Measurements from ENCODE around the gene FBRSL1.

FBRSL1 gene

DNA sequence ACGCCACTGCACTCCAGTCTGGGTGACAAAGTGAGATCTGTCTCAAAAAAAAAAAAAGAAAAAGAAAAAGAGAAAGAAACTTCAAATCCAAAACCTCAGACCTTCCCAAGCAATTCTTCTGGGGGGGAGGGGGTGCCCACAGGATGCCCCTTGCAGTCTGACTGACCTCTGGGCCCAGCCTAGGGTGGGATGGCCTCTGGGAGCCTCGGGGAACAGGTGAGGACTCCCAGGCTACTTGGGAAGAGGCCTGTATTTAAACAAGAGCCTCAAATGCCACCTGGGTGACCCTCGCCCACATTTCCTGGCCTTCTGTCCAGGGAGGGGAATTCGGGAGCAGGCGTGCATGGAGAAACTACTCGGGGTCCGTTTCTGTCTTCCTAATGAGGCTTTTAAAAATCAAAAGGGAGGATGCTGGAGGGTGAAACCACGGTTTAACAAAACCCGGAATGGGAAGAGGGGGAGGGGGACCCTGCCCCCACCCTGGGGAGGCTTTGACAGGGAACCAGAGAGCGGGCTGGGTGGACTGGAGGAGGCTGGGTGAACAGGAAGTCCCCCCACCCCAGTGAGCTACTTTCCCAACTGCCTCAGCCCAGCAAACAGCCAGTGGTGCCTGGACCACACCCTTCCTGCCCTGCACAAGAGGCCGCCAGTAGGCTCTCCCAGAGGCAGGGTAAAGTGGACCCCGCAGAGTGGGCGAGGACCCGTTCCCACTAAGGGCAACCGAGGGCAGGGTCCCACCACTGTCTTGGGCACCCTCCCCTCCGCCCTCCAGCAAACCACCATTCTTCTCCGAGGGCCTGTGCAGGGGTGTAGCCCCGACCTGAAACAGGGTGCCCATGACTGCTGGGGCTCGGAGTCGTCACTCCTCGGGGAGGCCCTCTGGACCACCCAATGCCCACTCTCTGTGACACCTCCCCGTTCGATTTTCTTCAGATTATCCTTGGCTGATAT lies 1.5 kb upstream of the FBRSL1 start:
- DNase-seq (ENCODE audit: insufficient read length, low spot score) (no peak), FAIRE-seq (no peak)
- TF ChIP-seq POLR2A (IDR thresholded peaks at IDR 0.05; ENCODE audit: low read depth, low read length): no peak

- no peak for DNase-seq (ENCODE audit: insufficient read length, low spot score)
- FAIRE-seq: no peak
- TF ChIP-seq POLR2A (IDR thresholded peaks at IDR 0.05; ENCODE audit: low read depth, low read length): no peak
These were observed 811 bp upstream of the FBRSL1 start for GRCh38 chr12:132489078-132489601.

- no peak for TF ChIP-seq POLR2A (IDR thresholded peaks at IDR 0.05; ENCODE audit: low read depth, low read length)
- FAIRE-seq (no peak), DNase-seq (ENCODE audit: insufficient read length, low spot score) (peak; percentile 67)
These were observed 629 bp downstream of the FBRSL1 start for GRCh38 chr12:132490422-132491137.

DNA sequence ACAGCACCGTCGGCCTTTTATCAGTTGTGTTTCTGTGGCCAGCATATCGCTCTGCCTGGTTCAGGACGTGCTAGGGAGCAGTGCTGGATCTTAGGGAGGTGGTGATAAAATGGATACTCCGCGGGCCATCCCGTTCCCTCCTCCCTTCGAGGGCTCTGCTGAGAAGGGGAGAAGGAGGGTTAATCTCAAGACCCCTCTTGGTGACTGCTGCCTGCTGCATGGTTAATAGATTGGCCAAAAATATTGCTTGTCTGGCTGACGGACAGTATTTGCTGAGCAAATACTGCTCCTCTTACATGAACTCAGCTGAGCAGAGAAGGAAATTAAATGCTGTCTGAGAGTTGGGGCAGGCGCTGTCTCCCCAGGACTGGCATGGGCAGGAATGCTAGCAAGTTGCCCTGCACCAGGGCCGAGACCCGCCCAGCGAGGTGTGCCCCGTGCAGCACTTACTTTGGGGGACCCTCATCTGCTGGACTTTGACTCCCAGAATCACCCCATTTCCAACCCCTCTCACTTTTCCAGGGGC lies 1.2 kb downstream of the FBRSL1 start:
- no peak for FAIRE-seq
- DNase-seq (ENCODE audit: insufficient read length, low spot score): no peak
- TF ChIP-seq POLR2A (IDR thresholded peaks at IDR 0.05; ENCODE audit: low read depth, low read length): no peak

DNA sequence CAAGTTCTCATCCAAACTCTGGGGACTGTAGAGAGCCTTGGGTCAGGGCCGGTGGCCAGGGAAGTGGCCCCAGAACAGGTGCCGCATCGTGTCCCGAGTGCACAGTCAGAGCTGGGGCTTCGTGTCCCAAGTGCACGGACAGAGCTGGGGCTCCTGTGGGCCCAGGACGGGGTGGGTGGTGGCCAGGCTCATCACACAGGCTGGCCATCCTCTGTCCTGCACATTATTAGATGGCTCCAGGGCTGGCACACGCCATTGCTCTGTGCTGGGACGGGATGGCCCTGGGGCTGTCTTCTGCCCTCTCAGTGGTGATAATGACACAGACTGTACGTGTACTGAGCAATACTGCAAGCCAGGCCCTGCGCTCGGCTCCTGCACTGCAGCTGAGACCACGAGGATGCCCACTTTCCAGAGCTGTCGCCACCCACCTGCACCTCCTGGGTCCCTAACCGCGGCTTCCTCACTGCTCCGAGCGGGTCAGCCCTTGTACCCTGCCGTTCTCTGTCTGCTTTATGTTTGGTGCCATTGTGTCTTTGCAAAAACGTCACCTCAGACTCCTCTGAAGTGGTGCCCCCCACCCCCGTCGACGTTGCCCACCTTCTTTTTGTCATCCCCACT lies 1.9 kb downstream of the FBRSL1 start:
- DNase-seq (ENCODE audit: insufficient read length, low spot score) (no peak), FAIRE-seq (no peak)
- TF ChIP-seq POLR2A (IDR thresholded peaks at IDR 0.05; ENCODE audit: low read depth, low read length): no peak

- DNase-seq (ENCODE audit: insufficient read length, low spot score) (no peak), FAIRE-seq (no peak)
- TF ChIP-seq POLR2A (IDR thresholded peaks at IDR 0.05; ENCODE audit: low read depth, low read length): no peak
These were observed 2.6 kb downstream of the FBRSL1 start for GRCh38 chr12:132492522-132492921.

- no peak for DNase-seq (ENCODE audit: insufficient read length, low spot score)
- TF ChIP-seq POLR2A (IDR thresholded peaks at IDR 0.05; ENCODE audit: low read depth, low read length): no peak
- no peak for FAIRE-seq
These were observed 3.0 kb downstream of the FBRSL1 start for GRCh38 chr12:132492951-132493350.

- FAIRE-seq: no peak
- no peak for TF ChIP-seq POLR2A (IDR thresholded peaks at IDR 0.05; ENCODE audit: low read depth, low read length)
These were observed 3.7 kb downstream of the FBRSL1 start for GRCh38 chr12:132493482-132494178.

GRCh38 chr12:132494294-132495164 lies 4.6 kb downstream of the FBRSL1 start:
- no peak for DNase-seq (ENCODE audit: insufficient read length, low spot score)
- no peak for FAIRE-seq

More at GRCh38 chr12:132493482-132494178, 3.7 kb downstream of the FBRSL1 start:
- no peak for DNase-seq (ENCODE audit: insufficient read length, low spot score)

GRCh38 chr12:132495165-132495544 lies 5.2 kb downstream of the FBRSL1 start:
- no peak for TF ChIP-seq POLR2A (IDR thresholded peaks at IDR 0.05; ENCODE audit: low read depth, low read length)
- DNase-seq (ENCODE audit: insufficient read length, low spot score) (no peak), FAIRE-seq (no peak)

More at GRCh38 chr12:132494294-132495164, 4.6 kb downstream of the FBRSL1 start:
- TF ChIP-seq POLR2A (IDR thresholded peaks at IDR 0.05; ENCODE audit: low read depth, low read length): no peak

DNA sequence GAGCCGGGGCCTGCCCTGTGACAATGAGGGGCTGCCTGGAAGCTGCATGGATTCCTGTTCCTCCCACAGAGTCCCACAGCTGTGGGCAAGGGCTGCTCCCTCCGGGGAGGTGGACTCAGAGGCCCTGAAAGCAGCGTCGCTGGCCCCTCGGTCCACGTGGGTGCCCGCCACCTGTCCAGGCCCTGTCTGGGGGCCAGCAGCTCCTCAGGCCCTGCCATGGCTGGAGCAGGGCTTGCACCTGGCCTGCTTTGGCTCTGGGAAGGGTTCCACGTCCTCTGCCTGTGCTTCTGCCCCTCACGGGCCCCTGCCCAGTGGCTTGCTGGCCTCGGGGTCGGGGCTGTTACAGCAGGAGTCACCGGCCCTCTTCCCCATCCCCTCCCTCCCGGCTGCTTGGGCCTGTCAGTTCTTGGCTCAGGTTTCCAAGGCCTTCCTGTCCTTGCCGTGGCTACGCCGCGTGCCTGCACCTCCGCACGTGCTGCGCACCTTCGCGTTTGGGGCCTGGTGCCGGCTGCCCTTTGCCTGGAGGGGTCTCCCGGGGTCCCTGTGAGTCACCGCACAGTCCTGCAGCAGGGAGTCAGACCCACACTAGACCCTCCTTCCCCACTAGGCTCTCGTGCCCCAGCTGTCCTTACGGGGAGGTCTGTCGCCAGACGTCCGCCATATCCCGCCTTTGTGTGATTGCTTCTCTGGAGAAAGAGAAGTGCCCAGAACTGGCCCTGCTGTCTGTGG lies 5.8 kb downstream of the FBRSL1 start:
- no peak for DNase-seq (ENCODE audit: insufficient read length, low spot score)

GRCh38 chr12:132496358-132496669 lies 6.4 kb downstream of the FBRSL1 start:
- DNase-seq (ENCODE audit: insufficient read length, low spot score) (no peak), FAIRE-seq (no peak)
- TF ChIP-seq POLR2A (IDR thresholded peaks at IDR 0.05; ENCODE audit: low read depth, low read length): no peak

More for the DNA sequence above, 5.8 kb downstream of the FBRSL1 start:
- FAIRE-seq: no peak
- no peak for TF ChIP-seq POLR2A (IDR thresholded peaks at IDR 0.05; ENCODE audit: low read depth, low read length)

Data from H54 (cell line).